NCI-H446 treated with DMSO at 0.1 percent for 48 hours (cell line): Measurements from ENCODE around the gene COL3A1.

Source experiments
- DNase-seq: peaks from one replicate; lab custom pipeline; 2025; lab: John Stamatoyannopoulos, UW

Gene COL3A1

GRCh38 chr2:188974164-188974563 lies at the start of gene COL3A1:
Gene COL3A1 (plus strand): TSS chr2:188974373. CDS start chr2:188974490, 117 bp downstream.
- no peak for DNase-seq

- DNase-seq: no peak
These were observed 45.5 kb upstream of the COL3A1 start for GRCh38 chr2:188928643-188929042.

- no peak for DNase-seq
These were observed 42.8 kb upstream of the COL3A1 start for GRCh38 chr2:188931361-188931760.

- DNase-seq: no peak
These were observed 36.6 kb upstream of the COL3A1 start for GRCh38 chr2:188937228-188938220.

GRCh38 chr2:188940171-188940570 lies 34.0 kb upstream of the COL3A1 start:
- no peak for DNase-seq

GRCh38 chr2:188944442-188944841 lies 29.7 kb upstream of the COL3A1 start:
- no peak for DNase-seq

GRCh38 chr2:188949046-188949818 lies 24.9 kb upstream of the COL3A1 start:
- DNase-seq: no peak

- no peak for DNase-seq
These were observed 21.3 kb upstream of the COL3A1 start for GRCh38 chr2:188952901-188953300.

GRCh38 chr2:188956290-188956689 lies 17.9 kb upstream of the COL3A1 start:
- no peak for DNase-seq

GRCh38 chr2:188956961-188957360 lies 17.2 kb upstream of the COL3A1 start:
- DNase-seq: no peak

- DNase-seq: no peak
These were observed 16.5 kb upstream of the COL3A1 start for GRCh38 chr2:188957646-188958045.

GRCh38 chr2:188963741-188964140 lies 10.4 kb upstream of the COL3A1 start:
- no peak for DNase-seq

GRCh38 chr2:188964976-188965546 lies 9.1 kb upstream of the COL3A1 start:
- DNase-seq: no peak

GRCh38 chr2:188965563-188965962 lies 8.6 kb upstream of the COL3A1 start:
- no peak for DNase-seq

- no peak for DNase-seq
These were observed 8.0 kb upstream of the COL3A1 start for GRCh38 chr2:188966079-188966571.

- DNase-seq: no peak
These were observed 7.3 kb upstream of the COL3A1 start for GRCh38 chr2:188966728-188967440.

GRCh38 chr2:188969236-188969635 lies 4.9 kb upstream of the COL3A1 start:
- no peak for DNase-seq

GRCh38 chr2:188969651-188970050 lies 4.5 kb upstream of the COL3A1 start:
- DNase-seq: no peak

- DNase-seq: no peak
These were observed 4.0 kb upstream of the COL3A1 start for GRCh38 chr2:188970211-188970610.

GRCh38 chr2:188971432-188971861 lies 2.7 kb upstream of the COL3A1 start:
- DNase-seq: no peak

GRCh38 chr2:188973641-188974040 lies 532 bp upstream of the COL3A1 start:
- no peak for DNase-seq
